Activated CD8-positive, alpha-beta memory T cell treated with anti-CD3 and anti-CD28 coated beads for 24 hours (primary cell): Measurements from ENCODE around the gene MYT1.

Source experiments
- DNase-seq: peaks from one replicate; pipeline ENCODE4 v3.0.0-alpha.2; 2020

MYT1 gene

DNA sequence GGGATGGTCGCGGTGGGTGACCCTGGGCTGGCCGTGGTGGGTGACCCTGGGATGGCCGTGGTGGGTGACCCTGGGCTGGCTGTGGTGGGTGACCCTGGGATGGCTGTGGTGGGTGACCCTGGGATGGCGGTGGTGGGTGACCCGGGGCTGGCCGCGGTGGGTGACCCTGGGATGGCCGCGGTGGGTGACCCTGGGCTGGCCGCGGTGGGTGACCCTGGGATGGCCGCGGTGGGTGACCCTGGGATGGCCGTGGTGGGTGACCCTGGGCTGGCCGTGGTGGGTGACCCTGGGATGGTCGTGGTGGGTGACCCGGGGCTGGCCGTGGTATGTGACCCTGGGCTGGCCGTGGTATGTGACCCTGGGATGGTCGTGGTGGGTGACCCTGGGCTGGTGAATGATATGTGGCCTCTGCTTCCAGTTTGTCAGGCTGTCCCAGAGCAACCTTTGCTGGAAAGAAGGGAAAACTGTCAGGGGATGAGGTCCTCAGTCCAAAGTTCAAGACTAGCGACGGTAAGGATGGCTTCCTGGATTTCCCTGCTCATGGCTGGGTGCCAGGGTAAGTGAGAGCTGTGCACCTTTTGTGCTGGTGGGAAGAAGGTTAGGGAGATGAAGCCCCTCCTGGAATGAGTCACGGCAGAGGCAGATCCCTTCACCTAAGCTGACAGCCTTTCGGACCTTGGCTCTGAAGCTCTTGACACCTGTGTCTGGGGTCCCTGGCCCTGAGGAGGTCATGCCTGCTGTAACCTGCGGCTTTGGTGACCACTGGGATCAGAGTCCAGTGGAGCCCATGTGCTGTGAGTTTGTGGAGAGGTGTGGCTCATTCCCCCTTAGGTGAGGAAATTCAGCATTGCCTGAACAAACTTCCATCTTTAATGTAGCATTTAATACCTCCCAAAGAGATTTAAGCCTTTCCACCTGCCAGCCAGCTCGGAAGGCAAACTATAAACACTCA, 72.2 kb downstream of the MYT1 start:
- no peak for DNase-seq

- no peak for DNase-seq
Measured at GRCh38 chr20:64237316-64237715, 73.1 kb downstream of the MYT1 start.

- DNase-seq, result no peak
Measured at GRCh38 chr20:64238115-64238825, 74.0 kb downstream of the MYT1 start.

DNA sequence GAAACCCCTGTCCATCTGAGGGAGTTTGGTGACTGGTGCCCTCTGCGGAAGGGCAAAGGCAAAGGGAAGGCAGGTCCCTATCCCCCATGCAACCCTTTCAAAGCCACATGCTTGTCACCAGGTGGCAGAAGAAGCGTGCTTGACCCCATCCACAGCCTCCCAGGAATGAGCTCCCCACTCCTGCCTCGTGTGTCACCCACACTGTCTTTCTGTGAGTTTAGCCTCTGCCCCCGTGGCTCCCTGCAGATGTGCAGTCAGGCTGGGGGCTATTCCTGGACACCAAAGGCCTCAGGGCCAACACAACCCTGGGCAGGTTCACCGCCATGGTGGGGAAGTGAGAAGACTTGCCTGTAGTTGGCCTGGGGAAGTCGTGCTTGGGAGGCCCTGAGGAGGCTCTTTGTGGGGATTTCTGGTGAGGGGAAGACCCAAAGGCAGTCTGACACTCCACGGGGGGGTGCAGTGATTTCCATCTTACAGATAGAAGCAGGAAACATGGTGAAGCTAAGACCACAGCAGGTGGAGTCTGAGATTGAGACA, 74.7 kb downstream of the MYT1 start:
- no peak for DNase-seq

DNA sequence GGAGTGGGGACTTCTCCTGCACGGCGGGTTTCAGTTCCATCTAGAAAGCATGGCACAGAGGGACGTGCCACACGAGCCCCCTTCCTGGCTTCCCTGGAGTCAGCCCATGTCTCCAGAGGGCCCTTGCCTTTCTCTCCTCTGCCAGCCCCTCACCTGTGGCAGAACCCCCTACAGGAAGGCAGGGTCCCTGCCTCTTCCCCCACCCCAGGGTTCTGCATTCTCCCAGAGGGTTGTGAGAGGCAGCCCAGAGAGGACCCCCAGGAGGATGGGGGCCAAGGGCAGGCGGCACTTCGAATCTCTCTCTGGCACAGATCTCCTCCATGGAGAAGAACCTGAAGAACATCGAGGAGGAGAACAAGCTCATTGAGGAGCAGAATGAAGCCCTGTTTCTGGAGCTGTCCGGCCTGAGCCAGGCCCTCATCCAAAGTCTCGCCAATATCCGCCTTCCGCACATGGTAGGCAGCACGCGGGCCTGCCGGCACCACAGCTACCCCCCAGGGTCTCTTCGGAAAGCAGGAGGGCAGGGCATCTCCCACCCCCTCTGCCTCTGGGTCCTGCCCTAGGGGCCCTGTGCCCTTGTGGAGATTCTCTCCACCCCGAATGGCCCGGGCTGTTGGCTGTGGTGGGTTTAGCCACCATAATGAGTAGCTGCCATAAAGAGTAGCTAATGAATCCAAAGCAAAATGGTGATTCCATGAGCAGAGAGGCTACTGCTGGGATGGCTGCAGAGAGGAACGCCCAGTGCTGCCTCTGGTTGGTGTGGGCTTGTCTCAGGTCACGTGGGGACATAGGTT, 75.4 kb downstream of the MYT1 start:
- no peak for DNase-seq

DNA sequence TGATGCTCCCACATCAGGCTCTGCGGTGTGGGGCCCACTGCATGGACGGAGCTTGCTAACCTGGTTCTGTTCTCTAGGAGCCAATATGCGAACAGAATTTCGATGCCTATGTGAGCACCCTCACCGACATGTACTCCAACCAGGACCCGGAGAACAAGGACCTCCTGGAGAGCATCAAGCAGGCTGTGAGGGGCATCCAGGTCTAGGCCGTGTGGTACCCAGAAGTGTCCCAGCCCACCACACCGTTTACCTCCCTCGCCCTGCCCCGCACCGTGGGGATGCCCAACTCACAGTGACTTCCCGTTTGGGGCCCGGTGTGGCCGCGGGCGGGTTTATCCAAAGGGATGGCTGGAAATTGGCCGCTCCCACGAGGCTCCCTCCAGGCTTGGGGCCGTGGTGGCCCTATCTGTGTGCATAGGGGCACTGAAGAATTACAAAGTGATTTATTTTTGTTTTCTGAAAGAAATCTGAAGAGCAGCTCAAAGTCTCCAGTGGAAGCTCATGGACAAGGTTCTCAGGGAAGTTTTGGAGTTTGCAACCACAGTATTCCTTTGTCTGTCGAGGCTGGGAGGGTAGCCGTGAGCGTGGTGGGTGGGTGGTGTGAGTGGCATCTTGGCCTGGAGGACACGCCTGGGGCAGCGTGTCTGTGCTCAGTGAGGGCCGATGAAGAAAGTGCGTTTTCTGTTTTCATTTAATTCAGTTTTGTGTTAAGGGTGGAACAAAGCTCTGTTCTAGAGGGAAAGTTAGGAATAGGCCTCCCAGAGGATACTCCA, 76.2 kb downstream of the MYT1 start:
- no peak for DNase-seq

DNA sequence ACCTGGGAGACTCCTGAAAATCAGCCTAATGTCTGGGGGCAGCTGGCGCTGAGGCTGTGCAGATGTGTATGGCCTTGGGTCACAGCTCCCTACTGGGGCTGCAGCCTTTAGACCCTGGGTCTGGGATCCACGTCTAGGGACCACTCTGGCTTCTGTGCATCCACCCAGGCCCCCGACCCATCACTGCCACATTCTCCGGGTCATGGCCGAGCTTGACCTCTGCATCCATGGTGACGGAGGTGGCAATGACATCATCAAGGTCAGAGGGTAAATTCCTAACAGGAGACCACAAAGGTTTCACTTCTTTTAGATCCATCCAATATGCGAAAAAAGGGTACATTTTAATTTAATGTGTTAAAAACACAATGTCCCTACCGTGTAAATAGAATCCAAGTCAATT, 76.8 kb downstream of the MYT1 start:
- no peak for DNase-seq

GRCh38 chr20:64242003-64242796, 77.9 kb downstream of the MYT1 start:
- DNase-seq, result no peak

GRCh38 chr20:64242797-64243475, 78.7 kb downstream of the MYT1 start:
- DNase-seq, result no peak

- DNase-seq, result no peak
Measured at GRCh38 chr20:64244281-64244805, 80.1 kb downstream of the MYT1 start.

DNA sequence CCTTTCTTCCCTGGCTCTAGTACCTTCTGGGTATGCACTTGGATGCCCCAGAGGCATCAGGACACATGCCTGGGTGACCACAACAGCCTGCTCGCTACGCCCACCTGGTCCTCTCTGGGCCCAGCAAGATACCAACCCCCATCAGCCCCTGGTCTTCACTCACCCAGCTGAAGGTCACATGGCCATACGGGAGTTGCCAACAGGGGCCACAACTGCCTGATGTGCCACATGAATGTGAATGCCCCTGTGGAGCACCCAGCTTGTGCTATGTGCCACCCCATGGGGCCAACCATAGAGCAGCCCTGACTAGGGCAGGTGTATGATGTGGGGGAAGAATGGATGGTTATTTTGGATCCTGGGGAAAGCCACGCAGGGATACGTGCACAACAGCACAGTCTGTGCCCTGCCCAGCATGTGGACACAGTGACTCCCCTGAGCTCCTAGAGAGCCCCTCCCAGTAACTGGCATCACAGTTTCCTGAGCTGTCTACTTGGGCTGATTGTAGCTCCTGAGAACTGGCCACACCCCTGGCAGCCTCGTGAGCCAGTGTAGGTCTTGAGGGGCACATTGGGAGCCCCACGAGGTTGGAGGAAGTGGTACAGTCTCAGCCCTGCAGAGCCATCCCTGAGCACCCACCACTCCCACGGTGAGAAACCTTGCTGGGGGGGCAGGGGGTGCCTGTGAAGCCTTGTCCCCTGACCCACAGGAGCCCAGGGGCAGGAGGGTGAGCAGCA, 80.8 kb downstream of the MYT1 start:
- DNase-seq, result no peak

- DNase-seq, result no peak
Measured at GRCh38 chr20:64245746-64246595, 81.7 kb downstream of the MYT1 start.

GRCh38 chr20:64246616-64247306, 82.5 kb downstream of the MYT1 start:
- DNase-seq, result no peak

GRCh38 chr20:64247307-64247618, 83.0 kb downstream of the MYT1 start:
- DNase-seq, result no peak

- DNase-seq, result no peak
Measured at GRCh38 chr20:64247970-64248841, 84.0 kb downstream of the MYT1 start.

GRCh38 chr20:64250027-64250426, 85.8 kb downstream of the MYT1 start:
- DNase-seq, result no peak

DNA sequence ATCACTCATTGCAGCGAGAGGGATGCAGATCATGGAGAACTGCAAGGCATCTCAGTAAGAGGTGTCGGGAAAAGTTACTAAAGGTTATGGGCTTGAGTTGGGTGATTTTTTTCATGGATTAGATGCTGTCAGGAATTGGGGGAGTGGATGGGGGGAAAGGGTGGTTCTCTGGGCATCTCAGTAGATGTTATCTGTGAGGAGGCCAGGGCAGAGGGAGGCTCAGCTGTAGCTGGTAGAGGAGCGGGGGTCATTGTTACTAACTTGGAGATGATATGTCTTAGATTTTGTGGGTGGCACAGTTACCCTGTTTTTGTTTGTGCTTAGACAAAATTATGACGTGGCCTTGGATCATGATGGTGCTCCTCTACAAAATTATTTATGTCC, 88.7 kb downstream of the MYT1 start:
- DNase-seq, result no peak
